DMS 273 (cell line): ENCODE data around the gene ABCA9.
"Not testable (repeated sequence)": the region's sequence is repeated elsewhere in the genome, so short reads cannot be mapped to it uniquely, and the experiment has no call there.

Source experiments
- DNase-seq: peaks from one replicate; lab custom pipeline; 2025; ENCODE audit not compliant: unreplicated experiment; lab: John Stamatoyannopoulos, UW

Gene ABCA9

GRCh38 chr17:68954146-68954896 lies 106.4 kb downstream of the ABCA9 start:
- DNase-seq = no peak

GRCh38 chr17:68953340-68953997 lies 107.3 kb downstream of the ABCA9 start:
- no peak for DNase-seq

- DNase-seq = peak; percentile 20
Measured at GRCh38 chr17:68950725-68951124, 110.0 kb downstream of the ABCA9 start.

- not testable (repeated sequence) for DNase-seq
Measured at GRCh38 chr17:68947868-68948267, 112.9 kb downstream of the ABCA9 start.

- DNase-seq = no peak
Measured at GRCh38 chr17:68944435-68945035, 116.2 kb downstream of the ABCA9 start.

GRCh38 chr17:68943812-68944182 lies 116.9 kb downstream of the ABCA9 start:
- not testable (repeated sequence) for DNase-seq

GRCh38 chr17:68943123-68943811 lies 117.5 kb downstream of the ABCA9 start:
- no peak for DNase-seq

GRCh38 chr17:68942389-68942788 lies 118.3 kb downstream of the ABCA9 start:
- no peak for DNase-seq

GRCh38 chr17:68941761-68942160 lies 119.0 kb downstream of the ABCA9 start:
- no peak for DNase-seq

- no peak for DNase-seq
Measured at GRCh38 chr17:68939195-68939594, 121.5 kb downstream of the ABCA9 start.

- no peak for DNase-seq
Measured at GRCh38 chr17:68937890-68938514, 122.7 kb downstream of the ABCA9 start.

GRCh38 chr17:68927516-68927915 lies 133.2 kb downstream of the ABCA9 start:
- no peak for DNase-seq

GRCh38 chr17:68924793-68925720 lies 135.7 kb downstream of the ABCA9 start:
- peak; percentile 30 for DNase-seq
